G401 (cell line): ENCODE data around the gene MGMT. TPM values are rescaled to one million over a fixed set of nuclear protein-coding genes. Genes with fewer than 3 reads are reported as not detected.

Source experiments
- DNase-seq: peaks from one replicate; pipeline ENCODE4 v3.0.0-alpha.2; 2015; ENCODE audit warnings: low spot score
- in situ Hi-C: cut with HindIII; loops from 2 replicates; pipeline ENCODE4 v1.10.0; 2016; ENCODE audit warnings: low sequenced_read_pairs, mixed read lengths
- total RNA-seq: library from RNA; depleted of rRNA; stranded (reverse); fragments of >200 nt; shearing (Covaris generic); gene quantifications from 2 replicates; pipeline ENCODE4 v1.2.3, GENCODE V29; 2014

MGMT gene
- total RNA-seq, 1 experiment from 2014 or later, result 60.3 TPM

DNA sequence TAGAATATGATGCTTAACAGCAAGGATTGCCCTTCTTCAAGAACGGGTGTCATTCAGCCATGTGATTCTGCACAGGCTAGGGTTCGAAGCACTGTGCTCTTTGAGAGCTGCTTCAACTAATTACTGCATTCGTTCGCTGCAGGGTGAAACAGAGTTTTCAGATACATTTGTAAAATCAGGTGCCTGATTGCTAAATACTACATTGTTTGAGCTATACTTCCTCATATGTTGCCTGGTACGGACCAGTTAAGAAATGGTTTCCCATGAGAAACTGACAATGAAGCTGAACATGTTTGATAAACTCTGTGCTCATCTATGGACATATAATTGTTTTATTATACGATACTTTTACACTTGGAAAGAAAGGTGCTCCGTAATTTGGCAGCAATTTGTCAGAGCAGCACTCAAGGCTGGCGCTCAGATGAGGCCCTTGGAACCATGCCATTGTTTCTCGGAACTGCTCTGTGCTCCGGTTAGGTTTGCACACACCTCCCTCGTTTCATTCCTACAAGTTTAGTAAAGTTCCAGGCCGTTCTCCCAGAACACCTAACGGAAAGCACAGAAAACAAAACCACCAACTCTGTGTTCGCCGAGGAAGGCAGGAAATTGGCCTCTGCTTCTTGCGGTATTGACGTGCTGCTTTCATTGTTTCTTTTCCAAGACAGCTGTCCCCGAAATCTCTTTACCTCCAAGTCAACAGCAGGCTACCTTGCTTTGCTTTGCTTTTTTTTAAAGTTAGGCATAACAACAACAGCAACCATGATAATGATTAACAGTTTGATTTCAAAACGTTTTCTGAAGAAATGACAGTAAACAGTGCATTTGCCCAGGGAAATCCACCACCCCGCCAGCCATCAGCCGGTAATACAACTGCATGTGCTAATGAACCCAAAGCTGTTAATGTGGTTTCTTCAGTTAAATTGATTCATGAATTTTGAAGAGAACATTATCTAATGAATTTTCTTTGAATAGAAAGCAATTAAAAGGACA lies 290.2 kb downstream of the MGMT start:
- in situ Hi-C loops, result no loop called here
- DNase-seq, result peak; percentile 42

DNA sequence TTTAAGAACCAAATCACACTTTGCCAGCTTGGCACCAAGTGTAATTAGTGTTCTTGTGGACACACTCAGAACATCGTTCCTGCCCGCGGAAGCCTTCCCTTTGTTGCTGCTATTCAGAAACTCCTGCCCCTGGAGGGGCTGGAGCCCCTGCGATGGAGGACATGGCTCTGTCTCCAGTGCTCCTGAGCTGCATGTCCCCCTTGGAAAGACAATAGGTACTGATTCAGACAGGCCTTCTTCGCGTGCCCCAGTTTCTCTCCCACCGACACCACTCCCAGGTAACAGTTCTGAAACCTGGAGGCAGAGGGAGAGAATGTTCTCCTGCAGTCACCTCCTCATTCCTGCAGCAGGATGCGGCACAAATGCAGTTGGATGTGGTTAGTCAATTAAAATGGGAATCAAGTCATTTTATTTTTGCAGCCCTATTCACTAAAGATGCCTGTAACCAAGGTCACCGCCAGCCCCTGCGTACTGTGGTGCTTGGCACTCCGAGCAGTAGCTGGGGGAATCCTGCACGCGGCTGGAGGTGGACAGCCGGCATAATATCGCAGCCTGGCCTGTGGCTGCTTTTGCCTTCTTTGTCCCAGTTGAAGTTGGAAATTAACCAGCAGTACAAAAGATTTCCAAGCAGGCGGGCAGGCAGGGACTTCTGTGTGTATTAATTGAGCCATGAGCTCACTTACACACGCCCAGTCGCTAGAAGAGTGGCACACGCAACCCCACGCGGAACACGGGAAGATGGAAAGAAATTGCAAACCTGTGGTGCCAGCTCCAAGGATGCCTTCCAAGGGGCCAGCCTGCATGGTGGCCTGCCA lies 291.4 kb downstream of the MGMT start:
- peak; percentile 48 for DNase-seq
- in situ Hi-C loops, result no loop called here

DNA sequence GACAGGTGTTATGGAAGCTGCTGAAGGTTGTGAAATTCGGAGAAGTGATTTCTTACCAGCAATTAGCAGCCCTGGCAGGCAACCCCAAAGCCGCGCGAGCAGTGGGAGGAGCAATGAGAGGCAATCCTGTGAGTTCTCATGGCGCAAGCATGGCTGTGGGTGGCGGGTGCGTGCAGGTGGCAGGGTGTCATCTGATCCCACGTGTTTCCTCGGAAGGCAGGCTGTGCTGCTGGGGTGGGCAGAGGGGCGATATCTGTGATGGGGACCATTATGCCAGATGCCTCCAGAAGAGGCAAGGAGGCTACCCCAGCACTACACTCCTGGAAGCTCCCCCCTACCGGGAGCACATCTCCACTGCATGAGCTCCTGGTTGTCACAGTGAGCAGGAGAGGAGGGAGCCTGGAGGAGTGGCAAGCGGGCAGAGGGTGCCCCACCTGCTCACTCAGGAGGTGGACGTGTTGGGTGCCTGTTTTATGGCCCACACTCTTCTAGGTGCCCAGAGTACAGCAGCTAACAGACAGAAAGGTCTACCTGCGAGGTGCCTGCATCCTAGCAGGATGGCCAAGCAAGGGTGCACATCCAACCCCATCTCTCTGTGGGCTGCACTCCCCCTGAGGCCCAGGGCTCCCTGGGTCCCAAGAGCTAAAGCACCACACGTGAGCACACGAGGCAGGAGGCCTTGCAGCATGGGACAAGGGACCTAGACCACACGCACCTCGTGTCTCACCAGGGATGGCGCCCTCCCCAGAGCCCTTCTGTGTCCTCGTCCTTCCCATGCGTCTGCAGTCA lies 292.4 kb downstream of the MGMT start:
- no peak for DNase-seq
- in situ Hi-C loops, result no loop called here

DNA sequence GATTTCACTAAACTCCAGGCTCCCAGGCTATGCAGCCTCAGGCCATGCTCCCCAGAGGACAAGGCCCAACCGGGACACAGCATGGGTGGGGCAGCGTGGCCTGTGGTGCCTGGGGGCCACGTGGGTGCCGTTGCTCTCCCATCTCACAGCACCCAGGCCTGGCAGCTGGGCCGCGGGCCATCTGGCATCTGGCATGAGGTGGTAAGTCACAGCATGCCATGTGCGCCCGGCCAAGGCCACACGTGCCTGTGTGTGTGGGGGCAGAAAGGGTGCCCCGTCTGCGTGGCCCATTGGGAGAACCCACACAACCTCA lies 292.9 kb downstream of the MGMT start:
- in situ Hi-C loops, result no loop called here
- DNase-seq, result no peak

DNA sequence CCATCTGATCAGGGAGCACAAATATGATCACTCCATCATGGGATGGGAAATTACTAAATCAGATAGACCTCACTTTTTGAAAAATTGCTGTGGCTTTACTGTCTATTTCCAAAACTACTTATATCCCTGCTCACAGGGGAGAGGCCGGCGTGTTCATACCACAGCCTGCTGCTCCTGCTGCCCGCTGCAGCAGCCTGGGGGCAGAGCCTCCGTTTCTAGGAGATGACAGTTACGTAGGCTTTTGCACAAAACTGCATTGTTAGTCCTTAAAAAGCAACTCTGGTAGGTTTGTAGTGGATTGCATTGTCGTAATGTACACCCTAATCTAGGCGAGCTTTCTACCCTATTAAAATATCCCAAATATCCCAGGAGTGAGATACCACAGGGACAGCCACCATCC lies 293.4 kb downstream of the MGMT start:
- DNase-seq, result no peak
- in situ Hi-C loops, result no loop called here

DNA sequence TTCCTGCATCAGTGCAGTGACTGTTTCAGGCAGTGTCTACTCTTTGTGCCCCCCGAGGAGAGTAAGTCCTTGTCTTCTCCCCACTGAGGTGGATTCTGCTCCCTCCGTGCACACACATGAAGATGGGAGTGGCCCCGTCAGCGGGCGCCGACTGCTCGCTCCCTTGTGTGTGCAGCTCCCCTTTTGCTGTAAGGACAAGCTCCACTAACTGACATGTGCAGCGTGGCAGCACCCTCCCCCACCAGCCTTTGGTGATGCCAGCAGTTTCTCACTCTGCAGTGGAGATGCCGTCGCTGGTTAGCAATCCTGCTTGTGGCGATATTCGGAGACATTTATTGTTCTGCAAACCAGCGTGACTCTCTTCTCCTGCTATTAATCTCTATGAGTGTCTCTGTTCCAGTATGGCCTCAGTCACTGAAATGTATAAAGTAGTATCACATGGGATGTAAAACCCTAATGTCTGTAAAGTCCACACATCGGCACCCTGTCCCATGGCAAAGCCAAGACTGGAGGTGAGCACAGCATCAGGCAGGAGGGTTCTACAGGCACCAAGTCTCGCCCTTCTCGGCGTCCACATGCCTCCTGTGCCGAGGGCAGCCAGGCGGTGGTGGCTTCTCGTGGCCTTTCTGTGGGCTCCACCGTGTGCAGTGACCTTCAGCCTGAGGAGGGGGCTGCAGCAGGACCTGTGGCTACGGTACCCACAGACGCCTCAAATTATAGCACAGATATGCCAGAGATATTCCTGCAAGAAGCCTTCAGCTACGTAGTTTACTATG lies 294.3 kb downstream of the MGMT start:
- in situ Hi-C loops, result no loop called here
- DNase-seq, result no peak

DNA sequence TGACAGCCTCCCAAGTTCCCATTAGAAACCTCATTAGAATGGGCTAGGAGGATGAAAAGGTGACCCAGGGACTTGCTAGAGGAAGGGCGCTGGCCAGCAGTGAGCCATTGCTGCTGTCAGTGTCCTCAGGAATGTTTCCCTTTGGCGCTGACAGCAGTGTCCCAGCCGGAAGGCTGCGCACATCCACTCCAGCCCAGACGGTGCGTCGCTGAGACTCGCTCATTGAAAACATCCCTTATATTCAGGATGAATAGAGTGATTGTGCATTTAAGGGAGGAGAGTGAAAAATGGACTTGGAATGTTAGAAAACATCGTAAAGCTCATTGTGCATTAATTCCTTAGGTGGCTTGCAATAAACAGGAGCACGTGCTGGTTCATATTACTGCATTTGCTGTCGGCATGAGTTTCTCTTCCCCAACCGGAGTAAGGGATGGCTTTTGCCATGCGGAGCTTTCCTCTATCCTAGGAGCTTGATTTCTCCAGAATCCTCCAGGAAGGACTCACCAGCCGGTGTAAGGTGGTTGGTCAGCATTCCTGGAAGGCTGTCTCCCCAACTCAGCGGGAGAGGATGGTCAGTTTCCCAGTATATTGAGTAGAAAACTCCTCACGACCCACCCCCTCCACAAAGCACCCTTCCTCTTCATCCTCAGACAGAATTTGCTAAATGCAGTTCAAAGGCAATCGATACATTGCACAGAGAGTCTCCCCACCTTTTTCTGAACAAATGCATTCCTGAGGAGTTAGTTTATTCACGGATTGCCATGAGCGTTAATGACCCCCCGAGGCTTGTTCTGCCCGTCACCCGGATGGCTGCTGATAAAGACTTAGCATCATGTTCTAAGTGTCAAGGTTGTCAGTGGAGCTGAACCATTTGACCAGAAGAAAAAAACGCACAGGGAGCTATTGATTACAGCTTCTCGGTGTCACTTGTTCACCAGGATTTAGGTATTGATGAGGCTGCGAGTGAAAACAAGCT lies 295.2 kb downstream of the MGMT start:
- no peak for DNase-seq
- in situ Hi-C loops, result no loop called here

DNA sequence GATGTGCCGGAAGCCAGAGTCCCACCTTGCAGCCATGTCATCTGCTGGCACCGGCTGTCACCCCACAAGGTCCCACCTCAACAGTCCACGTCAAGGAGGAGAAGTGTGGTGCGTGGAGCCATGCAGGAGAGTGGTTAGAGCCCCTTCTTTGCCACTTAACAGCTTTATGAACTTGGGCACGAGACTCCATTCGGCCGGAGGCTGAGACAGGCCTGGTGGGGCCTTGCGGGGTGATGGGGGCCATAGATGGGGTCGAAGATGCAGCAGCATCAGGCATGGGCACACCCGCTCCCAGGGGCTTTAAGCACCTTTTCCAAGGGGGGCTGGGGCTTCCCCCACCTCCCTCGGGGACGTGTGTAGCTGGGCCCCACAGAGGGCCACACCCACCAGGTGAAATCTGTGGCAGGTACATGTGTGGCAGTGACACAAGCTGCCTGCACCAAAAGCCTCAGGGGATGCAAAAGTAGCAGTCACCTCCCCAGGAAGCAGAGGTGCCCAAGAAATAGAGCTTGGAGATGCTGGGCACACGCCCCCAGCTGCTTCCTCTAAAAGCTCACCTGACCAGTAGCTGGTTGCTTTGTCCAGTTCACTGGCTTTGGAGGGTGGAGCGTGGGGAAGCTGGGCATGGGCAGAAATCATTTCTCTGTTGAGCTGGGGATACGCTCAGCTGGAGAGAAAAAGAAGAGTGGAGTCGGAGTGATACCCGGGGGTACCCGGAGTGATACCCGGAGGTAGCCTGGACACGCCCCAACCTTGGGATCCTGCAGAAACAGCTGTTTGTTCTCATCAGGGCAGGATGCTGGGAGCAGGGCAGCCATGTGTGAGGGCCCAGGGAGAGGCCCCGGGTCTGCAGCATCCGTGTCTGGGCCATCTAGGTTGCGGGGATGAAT lies 297.2 kb downstream of the MGMT start:
- DNase-seq, result no peak
- in situ Hi-C loops, result no loop called here

DNA sequence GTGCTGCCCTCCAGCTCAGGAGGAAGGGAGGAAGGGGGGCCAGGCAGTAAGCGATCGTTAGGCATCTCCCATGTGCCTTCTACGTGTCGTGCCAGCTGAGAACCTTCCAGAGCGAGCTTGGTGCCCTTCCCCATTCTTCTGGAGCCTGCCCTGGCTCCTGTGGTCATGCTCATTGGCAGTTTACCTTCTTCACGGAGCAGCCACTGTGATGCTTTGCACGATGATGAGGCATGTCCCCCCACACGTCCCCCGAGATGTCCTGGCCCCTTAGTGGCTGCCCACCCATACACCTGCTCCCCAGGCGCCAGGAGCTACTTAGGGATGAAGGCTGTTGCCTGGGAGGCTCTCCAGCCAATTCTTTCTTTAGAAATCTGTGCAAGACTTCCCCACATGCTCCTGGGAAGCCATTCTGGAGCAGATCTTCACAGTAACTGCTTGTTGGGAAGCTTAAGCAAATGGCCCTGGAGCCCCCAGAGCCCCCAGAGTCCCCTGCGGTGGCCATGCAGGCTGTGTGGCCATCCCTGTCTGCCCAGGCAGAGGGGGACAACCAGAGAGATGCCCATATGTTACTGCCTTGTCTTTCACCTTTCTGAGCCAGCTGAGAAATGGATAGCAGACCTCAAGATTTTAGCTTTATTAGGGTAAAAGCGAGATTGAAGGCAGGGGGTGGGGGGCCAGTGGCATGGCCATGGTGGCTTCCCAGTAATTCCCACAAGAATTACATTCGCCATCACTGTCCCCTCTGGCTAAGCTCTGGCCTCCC lies 298.0 kb downstream of the MGMT start:
- no peak for DNase-seq
- in situ Hi-C loops, result no loop called here

DNA sequence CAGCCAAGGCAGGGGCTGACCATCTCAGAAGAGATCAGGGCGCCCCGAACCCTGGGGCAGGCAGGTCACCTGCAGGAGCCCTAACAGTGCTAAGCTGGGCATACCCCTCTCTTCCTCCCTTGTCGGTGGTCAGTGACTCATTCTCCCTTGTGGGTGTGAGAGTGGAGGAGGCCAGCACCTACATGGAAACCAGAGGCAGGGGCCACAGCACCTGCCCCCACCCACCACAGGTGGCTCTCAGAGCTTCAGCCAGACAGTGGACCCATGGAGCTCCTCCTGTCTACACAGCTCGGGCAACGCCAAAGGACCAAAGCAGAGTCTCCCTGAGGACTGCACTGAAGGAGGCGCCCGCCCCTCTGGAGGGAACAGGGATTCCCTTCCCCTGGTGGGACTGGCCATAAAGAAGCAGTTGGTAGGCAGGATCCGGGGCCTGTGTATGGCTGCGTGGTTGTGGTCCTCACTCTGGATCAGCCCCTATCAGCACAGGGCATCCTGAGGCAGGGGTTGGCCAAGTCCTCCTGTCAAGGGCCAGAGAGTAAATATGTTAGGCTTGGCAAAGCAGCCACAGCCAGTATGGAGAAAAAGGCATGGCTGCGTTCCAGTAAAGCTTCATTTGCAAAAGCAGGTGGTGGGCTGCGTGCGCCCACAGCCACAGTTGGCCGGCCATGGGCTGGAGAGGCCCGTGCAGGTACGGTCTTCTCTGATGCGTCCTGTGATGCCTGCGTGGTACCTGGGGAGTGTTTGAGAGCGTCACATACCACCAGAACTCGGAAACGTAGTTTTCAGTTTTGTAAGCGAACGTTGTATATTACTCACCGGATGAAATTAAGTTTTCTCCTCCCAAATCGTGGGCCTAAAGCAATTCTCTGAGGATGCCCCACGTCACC lies 298.9 kb downstream of the MGMT start:
- in situ Hi-C loops, result no loop called here
- no peak for DNase-seq

DNA sequence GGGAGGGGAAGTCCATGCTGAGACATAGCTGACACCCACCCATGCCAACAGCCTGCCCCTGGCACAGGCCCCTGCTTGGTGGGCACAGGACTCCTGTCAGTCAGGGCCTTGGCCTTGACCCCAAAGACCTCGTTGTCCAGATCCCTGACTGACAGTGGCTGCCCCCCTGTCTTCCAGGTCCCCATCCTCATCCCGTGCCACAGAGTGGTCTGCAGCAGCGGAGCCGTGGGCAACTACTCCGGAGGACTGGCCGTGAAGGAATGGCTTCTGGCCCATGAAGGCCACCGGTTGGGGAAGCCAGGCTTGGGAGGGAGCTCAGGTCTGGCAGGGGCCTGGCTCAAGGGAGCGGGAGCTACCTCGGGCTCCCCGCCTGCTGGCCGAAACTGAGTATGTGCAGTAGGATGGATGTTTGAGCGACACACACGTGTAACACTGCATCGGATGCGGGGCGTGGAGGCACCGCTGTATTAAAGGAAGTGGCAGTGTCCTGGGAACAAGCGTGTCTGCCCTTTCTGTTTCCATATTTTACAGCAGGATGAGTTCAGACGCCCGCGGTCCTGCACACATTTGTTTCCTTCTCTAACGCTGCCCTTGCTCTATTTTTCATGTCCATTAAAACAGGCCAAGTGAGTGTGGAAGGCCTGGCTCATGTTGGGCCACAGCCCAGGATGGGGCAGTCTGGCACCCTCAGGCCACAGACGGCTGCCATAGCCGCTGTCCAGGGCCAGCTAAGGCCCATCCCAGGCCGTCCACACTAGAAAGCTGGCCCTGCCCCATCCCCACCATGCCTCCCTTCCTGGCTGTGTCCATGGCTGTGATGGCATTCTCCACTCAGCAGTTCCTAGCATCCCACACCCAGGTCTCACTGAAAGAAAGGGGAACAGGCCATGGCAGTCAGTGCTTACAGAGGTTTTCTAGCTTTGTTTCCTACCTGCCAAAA lies 299.8 kb downstream of the MGMT start:
- in situ Hi-C loops, result no loop called here
- DNase-seq, result no peak

DNA sequence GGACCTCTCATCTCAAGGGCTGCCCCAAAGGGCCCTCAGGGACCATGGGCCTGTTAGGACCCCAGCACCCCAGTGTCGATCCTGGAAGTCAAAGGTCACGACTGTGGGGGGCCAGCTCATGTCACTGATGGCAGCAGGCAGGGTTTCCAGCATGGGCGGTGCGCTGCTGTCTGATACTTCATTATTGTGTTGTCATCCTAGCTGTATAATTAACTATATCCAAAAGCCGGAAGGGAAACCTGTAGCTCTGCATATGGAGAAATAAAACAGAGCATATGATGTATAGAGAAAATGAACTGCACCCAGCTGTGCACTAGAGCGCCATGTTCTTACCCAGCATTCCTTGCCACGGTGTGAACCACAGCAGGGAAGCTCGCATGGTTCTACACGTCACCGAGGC lies 300.7 kb downstream of the MGMT start:
- in situ Hi-C loops, result no loop called here
- no peak for DNase-seq

DNA sequence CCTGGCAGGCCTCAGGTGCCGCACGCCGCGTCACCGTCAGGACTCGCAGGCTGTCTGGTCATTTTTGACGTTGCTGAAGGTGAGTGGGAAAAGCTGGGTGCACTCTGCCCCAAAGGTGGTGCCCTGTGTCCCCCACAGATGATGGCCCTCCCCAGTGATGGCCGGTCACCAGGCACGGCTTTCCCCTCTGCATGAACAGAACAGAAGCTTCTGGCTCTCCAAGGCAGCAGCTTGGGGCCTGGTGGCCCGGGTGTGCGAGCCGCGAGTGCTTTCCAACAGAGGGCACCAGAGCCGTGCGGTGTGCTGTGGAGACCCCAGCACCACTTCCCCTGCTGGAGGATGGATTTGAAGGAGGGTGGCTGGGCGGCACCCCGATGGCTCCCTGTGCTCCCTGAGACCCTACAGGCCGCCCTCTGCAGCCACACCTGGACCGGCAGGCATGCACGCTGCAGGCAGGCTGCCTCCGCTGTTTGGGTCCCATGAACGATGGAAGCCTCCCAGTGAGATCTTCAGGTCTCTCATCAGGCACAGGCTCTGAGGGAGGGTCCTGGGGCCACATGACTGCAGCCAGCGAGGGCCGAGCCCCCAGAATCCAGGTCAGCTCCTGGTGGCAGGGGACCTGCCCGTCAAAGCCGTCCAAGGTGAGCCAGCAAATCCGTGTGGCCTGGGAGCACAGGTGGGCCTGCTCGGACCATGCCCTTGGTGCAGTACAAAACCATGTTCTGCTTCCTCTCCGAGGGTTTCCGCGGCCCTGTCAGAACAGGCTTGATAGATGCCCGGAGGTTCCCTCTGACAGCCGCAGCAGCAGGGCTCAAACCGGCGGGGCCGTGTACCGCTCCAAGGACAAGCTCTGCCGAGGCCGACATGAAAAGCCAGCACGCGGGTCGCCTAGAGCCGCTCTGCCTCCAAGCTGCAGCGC lies 301.7 kb downstream of the MGMT start:
- in situ Hi-C loops, result no loop called here
- DNase-seq, result no peak
